Measurements from ENCODE around the gene EFEMP2. TPM values are rescaled to one million over a fixed set of nuclear protein-coding genes. Genes with fewer than 3 reads are reported as not detected.

EFEMP2 gene
- total RNA-seq, 1 experiment from 2014 or later = 26.2 TPM

GRCh38 chr11:65885808-65886536 is 13.4 kb upstream of the EFEMP2 start:
- Histone ChIP-seq H3K4me2 (ENCODE audit: insufficient read depth, insufficient read length, low read length) (no peak overlapping the region), H4K91ac (ENCODE audit: insufficient read length, low read depth, low read length) (no peak overlapping the region), H2BK120ac (ENCODE audit: low read depth, low read length, poor library complexity, severe bottlenecking) (no peak overlapping the region), H3K9me3 (ENCODE audit: control insufficient read depth, low read depth, low read length) (no peaks in the 10 kb centered on the region), H3K27ac (ENCODE audit: insufficient read length, low read depth, low read length) (no peak overlapping the region), H2AFZ (ENCODE audit: low read length) (no peak overlapping the region), H3K9ac (ENCODE audit: extremely low read depth, insufficient read length, low read length) (no peak overlapping the region), H3K79me1 (ENCODE audit: insufficient read depth, low read depth, low read length, poor library complexity, severe bottlenecking) (no peaks in the 10 kb centered on the region), H4K8ac (replicated peaks; ENCODE audit: insufficient read length, low read depth, low read length) (no peak overlapping the region), H3K79me2 (ENCODE audit: insufficient read depth, low read length) (no peaks in the 10 kb centered on the region; the same call in 1 of the 2 replicates), H3K18ac (ENCODE audit: insufficient read length, low read depth, low read length) (no peak overlapping the region), H3K23me2 (ENCODE audit: insufficient read length, low read depth, low read length, poor library complexity, severe bottlenecking) (peaks cover 14% of the 10 kb centered on the region), H2BK20ac (ENCODE audit: low read depth, low read length, poor library complexity, severe bottlenecking) (no peak overlapping the region), H3K27me3 (ENCODE audit: insufficient read depth, low read length) (peaks cover 6% of the 10 kb centered on the region; the same call in 1 of the 2 replicates), H2BK12ac (ENCODE audit: insufficient read length, low read depth, low read length) (no peak overlapping the region), H3K4me1 (ENCODE audit: insufficient read depth, low read length) (peaks cover 9% of the 10 kb centered on the region; the same call in 1 of the 2 replicates), H2AK5ac (ENCODE audit: insufficient read length, low read length) (no peak overlapping the region), H4K5ac (ENCODE audit: insufficient read length, low read depth, low read length) (no peak overlapping the region), H3K14ac (ENCODE audit: insufficient read depth, low read length) (no peak overlapping the region), H3K56ac (ENCODE audit: insufficient read length, low read depth, low read length) (no peak overlapping the region), H3T11ph (ENCODE audit: low read length) (no peak overlapping the region), H4K20me1 (ENCODE audit: control insufficient read depth, insufficient read depth, insufficient read length) (no peaks in the 10 kb centered on the region), H2BK15ac (ENCODE audit: low read depth, low read length) (no peak overlapping the region), H3K4ac (ENCODE audit: low read depth, low read length) (no peak overlapping the region), H3K23ac (ENCODE audit: insufficient read length, low read depth, low read length) (no peak overlapping the region), H2BK5ac (ENCODE audit: insufficient read length, low read length) (no peak overlapping the region)
- DNase-seq = no peak
- H3K36me3 Mint-ChIP-seq (ENCODE audit: insufficient read depth in 1 of 3, low read depth in 3 of 3) = peaks cover 35 to 58% (median 55%) of the 10 kb centered on the region in 3 experiments
- H3K27ac Mint-ChIP-seq = no peak overlapping the region
- peaks cover 2 to 4% of the 10 kb centered on the region in 2 experiments; a peak in 2 of 5 replicates for H3K9me3 Mint-ChIP-seq
- TF ChIP-seq, protein P1, sequence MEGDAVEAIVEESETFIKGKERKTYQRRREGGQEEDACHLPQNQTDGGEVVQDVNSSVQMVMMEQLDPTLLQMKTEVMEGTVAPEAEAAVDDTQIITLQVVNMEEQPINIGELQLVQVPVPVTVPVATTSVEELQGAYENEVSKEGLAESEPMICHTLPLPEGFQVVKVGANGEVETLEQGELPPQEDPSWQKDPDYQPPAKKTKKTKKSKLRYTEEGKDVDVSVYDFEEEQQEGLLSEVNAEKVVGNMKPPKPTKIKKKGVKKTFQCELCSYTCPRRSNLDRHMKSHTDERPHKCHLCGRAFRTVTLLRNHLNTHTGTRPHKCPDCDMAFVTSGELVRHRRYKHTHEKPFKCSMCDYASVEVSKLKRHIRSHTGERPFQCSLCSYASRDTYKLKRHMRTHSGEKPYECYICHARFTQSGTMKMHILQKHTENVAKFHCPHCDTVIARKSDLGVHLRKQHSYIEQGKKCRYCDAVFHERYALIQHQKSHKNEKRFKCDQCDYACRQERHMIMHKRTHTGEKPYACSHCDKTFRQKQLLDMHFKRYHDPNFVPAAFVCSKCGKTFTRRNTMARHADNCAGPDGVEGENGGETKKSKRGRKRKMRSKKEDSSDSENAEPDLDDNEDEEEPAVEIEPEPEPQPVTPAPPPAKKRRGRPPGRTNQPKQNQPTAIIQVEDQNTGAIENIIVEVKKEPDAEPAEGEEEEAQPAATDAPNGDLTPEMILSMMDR (conservative IDR thresholded peaks at IDR 0.05) = no peak
- no CpG with 5 or more reads among the region's 12 CpGs for WGBS (ENCODE audit: extremely low coverage, insufficient read length, low lambda C conversion rate)
- H3K27me3 Mint-ChIP-seq (ENCODE audit: low read depth) = peaks cover 17% of the 10 kb centered on the region
- H3K4me1 Mint-ChIP-seq = peaks cover 24 to 38% of the 10 kb centered on the region in 2 experiments
- H3K4me3 Mint-ChIP-seq = peak overlapping the region in 1 of 2 experiments; percentile 98; a peak in 3 of 5 replicates

Measured in H9 (cell line).